Stimulated activated CD4-positive, alpha-beta T cell treated with anti-CD3 and anti-CD28 coated beads, Interleukin-12 subunit alpha, Interleukin-12 subunit beta, amount 100 ng/mL, for 24 hours (primary cell): Measurements from ENCODE around the gene SCGB2B2.
A peak's percentile ranks its signal among the peaks of the same experiment; 100 is the strongest.
"Not testable (repeated sequence)": the region's sequence is repeated elsewhere in the genome, so short reads cannot be mapped to it uniquely, and the experiment has no call there.

Experiments
- DNase-seq, 2 experiments: peaks; one replicate each; pipeline ENCODE4 v3.0.0-alpha.2; 2020; ENCODE audit warnings: low read depth in 2 of 2

SCGB2B2 gene

DNA sequence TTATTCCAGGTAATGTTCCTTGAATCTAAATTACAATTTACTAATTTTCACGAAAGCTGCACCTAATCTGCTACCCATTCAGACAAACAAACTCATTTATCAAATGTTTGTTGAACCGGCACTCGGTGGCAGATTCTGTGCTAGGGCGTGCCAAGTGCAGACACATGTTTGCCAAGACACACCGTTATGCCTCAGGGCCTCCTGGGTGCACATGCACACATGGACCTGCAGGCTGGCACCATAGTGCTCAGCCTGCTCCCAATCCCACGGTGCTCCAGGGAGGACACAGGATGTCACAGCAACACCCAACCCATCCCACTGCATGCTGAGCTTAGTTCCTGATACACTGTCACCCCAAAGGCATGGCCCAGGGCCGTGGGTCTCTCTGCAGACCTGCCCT lies 7.7 kb downstream of the SCGB2B2 start:
- no peak for DNase-seq

DNA sequence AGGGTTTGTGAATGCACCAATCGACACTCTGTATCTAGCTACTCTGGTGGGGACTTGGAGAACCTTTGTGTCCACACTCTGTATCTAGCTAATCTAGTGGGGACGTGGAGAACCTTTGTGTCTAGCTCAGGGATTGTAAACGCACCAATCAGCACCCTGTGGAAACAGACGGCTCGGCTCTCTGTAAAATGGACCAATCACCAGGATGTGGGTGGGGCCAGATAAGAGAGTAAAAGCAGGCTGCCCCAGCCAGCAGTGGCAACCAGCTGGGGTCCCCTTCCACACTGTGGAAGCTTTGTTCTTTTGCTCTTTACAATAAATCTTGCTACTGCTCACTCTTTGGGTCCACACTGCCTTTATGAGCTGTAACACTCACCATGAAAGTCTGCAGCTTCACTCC lies 8.3 kb downstream of the SCGB2B2 start:
- not testable (repeated sequence) for DNase-seq

- DNase-seq: not testable (repeated sequence)
Observed at GRCh38 chr19:34668077-34668689, 8.8 kb downstream of the SCGB2B2 start.

- DNase-seq: no peak
Observed at GRCh38 chr19:34667349-34668076, 9.4 kb downstream of the SCGB2B2 start.

DNA sequence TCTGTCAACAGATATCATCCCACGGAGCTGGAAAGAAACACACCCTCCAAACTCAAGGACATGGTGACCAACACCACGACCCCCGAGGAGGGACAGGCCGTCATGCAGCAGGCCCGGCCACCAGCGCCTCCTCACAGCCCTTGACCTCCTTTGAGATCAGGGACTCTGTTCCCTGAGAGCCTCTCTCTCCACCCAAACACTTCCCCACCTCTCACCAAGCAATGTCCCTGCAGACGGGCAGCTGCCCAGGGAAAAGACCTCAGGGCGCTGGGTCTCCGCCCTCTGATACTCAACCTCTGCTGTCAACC lies 10.0 kb downstream of the SCGB2B2 start:
- no peak for DNase-seq

DNA sequence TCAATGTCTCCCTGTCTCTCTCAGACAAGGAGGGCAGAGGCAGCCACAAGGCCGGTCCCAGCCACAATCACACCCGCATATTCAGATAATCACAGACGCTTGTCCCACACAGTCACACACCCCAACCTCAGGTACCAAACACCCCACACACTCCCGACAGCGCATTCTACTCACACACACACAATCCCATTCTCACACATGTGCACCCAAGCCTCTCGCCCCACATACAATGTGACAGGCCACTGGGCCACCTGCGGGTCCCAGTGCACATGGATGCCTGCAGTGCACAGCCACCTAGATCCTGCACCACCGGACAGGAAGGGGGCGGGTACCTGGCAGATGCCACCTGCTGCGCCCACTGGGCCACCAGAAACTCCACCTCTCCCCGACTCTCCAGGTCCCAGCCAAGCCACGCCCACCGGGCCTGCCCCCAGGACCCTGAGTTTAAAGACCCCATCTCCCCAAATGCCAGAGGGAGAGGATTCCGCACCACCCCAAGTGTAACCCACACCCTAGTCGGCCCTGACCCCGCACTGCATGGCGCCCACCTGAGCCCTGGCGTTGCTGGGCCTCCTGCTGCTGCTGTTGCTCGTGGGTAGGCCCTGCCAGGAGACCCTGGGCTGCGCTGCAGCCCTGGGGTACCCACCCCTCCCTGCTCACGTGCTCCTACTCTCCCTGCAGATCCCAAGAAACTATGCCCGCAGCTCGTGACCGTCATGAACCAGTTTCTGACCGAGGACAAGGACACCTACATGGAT lies 10.6 kb downstream of the SCGB2B2 start:
- no peak for DNase-seq

- DNase-seq: not testable (repeated sequence)
Observed at GRCh38 chr19:34665275-34665674, 11.7 kb downstream of the SCGB2B2 start.

DNA sequence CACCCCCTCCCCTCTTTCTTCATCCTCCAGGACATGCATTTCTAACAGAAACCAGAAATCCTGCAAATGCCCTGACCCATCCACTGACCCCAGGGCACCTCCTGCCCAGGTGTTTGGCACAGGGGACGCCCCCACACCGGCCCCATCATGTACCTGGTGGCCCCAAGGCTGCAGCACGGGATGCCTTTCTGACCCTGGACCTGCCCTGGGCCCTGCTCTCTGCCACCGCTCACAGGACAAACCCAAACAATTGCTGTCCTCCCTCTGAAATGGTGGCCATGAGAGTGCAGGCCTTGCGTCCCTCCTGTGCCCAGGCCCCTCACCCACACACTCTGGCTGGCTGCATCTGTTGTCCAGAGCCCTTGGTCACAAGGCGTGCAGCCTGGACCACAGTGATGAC lies 12.1 kb downstream of the SCGB2B2 start:
- DNase-seq: no peak

DNA sequence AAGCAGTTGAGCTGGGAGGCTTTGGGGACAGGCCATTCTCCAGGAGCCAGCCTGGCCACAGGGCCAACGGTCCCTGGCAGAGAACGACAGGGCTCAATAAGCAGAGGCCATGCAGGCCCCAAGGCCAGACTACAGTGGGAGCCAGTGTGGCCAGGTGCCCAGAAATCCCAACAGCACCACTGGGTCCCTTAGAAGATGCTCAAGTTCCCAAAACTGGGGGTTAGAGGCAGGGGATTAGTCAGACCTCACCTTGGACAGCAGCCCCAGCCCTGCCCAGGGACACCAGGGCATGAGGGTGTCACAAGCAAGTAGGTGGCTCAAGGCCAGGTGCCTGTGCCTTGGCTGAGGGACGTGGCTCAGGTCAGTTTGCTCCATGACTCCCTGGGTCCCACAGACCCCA lies 12.8 kb downstream of the SCGB2B2 start:
- DNase-seq: no peak

DNA sequence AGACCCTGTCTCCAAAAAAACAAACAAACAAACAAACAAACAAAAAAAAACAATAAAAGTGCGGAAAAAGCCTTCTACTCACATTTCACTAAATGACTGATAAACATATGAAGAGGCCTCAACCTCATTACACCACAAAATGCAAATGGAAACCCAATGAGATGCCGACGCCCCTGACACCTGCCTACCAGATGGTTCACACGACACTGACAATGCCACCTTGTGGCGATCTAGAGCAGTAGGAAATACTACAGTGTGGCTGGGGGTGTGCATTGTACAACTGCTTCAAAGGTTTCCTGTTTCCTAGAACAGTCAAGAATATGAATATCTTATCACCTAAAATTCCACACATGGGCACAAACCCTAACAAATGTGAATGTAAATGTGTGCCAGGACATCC lies 14.0 kb downstream of the SCGB2B2 start:
- DNase-seq: peak in 1 of 2 experiments; percentile 14

DNA sequence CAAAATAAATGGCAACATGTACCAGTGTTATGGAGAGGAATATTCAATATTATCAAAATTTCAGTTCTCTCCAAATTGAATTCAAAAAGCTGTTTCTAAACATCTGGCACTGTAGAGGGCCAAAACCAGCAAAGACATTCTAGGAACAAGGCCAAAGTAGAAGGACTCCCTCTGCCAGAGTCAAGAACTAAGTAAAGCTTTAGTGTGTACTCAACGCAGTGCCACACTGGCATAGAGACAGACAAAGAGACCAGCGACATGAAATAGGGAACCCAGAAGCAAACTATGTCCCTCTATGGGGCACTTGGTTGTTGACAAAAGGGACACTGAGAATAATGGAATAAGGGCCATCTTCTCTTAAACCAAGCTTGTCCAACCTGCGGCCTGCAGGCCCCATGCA lies 15.6 kb downstream of the SCGB2B2 start:
- DNase-seq: no peak

- DNase-seq: no peak
Observed at GRCh38 chr19:34655651-34656050, 21.3 kb downstream of the SCGB2B2 start.

- no peak for DNase-seq
Observed at GRCh38 chr19:34654796-34655195, 22.2 kb downstream of the SCGB2B2 start.

GRCh38 chr19:34651747-34652146 lies 25.2 kb downstream of the SCGB2B2 start:
- DNase-seq: no peak

GRCh38 chr19:34649886-34650543 lies 26.9 kb downstream of the SCGB2B2 start:
- DNase-seq: no peak

GRCh38 chr19:34645551-34645950 lies 31.4 kb downstream of the SCGB2B2 start:
- no peak for DNase-seq

GRCh38 chr19:34644991-34645461 lies 31.9 kb downstream of the SCGB2B2 start:
- DNase-seq: no peak

GRCh38 chr19:34642241-34642640 lies 34.7 kb downstream of the SCGB2B2 start:
- DNase-seq: no peak

DNA sequence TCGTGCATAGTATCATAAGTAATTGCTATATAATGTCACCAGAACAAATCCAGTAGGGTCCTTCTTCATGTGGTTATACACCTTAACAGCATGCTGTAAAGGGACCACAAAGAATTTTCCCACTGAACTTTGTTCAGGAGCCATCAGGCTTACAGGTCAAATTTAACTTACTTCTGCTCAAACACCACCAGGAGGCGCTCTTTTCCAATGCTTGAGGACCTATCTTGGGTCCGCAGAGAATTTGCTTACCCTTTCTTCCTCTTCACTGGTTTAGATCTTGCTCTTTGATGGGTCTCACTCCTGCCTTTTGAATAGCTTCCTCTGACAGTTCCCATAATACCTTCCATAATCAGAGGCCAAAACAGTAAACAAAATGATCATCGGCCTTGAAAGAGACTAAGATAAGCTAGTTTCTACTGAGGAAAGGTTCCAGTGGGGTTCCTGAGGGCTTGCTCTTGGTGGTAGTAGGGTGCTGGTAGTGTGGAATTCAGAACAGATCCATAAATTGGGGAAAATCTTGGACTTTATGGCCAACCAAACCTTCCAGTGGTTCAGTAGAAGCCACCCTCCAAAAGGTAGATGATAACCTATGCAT lies 37.4 kb downstream of the SCGB2B2 start:
- DNase-seq: peak; percentile 50 to 57

DNA sequence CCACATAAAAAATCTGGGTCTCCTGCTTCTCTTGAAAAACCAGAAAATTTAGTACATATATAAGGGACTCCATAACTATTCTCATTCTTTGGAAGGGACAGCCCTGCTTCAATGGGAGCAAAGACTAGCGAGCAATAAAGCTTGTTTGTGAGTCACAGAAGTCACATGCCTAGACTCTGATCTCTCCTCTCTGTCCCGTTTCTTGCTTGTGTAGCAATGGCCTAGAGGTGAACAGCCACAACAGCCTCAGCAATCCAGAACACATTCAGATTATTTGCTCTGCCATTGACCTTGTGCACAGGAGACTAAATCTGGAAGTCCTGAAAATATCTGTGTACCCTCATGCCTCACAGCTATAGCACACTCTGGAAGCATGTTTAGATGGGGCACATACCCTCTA lies 43.2 kb downstream of the SCGB2B2 start:
- no peak for DNase-seq
